IPS-NIHi11 (cell line): ENCODE data around the gene SERP2.
"Not testable (repeated sequence)": the region's sequence is repeated elsewhere in the genome, so short reads cannot be mapped to it uniquely, and the experiment has no call there.

Source experiments
- DNase-seq: peaks from one replicate; pipeline ENCODE4 v3.0.0; 2012; ENCODE audit warnings: mixed read lengths, low spot score

SERP2 gene

DNA sequence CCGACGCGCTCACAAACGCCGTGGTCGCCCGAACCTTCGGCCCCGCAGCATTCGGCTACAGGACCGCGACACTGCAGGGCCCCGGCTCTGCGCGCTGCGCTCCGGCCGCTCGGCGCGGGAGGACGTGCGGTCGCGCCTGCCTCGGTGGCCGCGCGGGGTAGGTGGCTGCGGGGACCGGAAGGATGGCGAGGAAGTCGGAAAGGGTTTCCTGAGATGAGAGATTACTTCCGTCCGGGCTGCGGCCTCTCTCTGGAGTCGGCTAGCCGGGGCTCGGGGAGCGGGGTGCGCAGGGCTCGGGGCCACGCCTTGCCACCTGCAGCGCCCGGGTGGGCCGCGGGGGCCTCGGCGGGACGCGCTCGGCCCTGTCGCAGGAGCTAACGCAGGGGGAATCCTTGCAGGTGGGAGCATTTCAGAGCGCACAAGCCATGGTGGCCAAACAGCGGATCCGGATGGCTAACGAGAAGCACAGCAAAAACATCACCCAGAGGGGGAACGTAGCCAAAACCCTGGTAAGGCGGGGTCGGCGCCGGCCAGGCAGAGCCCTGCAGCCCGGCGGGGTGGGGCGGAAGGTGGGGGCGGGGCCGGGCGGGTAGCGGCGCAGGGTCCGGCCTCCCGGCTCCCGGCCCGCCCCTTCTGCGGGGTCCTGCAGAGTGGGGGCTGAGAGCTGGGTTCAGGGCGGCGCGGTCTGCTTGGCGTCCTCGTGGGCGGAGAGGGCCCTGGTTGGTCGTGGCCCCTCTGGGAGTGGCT, at the start of gene SERP2:
Gene SERP2, plus strand, starts transcription at position 224 of the 747 bp plus-strand sequence. Its CDS starts 202 bp downstream, at position 426.
- peak; percentile 93 for DNase-seq

DNA sequence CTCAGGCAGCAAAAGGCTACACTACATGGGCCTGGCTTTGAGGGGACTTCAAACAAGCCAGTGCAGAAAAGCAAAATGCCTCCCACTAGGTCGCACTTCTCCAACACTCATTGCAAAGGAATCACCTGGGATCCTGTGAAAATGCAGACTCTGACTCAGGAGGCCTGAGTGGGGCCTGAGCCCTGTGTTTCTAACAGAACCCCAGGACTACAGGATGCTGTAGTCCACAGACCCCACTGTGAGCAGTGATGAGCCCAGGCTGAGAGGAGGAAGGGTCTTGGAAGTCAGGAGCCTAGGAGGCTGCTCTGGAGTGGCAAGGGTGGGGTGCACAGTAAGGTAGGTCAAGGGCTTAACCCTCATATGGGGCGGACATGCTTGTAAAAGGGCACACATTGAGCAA, 46.7 kb upstream of the SERP2 start:
- DNase-seq: no peak

DNA sequence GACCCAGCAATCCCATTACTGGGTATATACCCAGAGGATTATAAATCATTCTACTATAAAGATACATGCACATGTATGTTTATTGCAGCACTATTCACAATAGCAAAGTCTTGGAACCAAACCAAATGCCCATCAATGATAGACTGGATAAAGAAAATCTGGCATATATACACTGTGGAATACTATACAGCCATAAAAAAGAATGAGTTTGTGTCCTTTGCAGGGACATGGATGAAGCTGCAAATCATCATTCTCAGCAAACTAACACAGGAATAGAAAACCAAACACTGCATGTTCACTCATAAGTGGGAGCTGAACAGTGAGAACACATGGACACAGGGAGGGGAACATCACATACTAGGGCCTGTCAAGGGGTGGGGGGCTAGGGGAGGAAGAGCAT, 44.6 kb upstream of the SERP2 start:
- not testable (repeated sequence) for DNase-seq

DNA sequence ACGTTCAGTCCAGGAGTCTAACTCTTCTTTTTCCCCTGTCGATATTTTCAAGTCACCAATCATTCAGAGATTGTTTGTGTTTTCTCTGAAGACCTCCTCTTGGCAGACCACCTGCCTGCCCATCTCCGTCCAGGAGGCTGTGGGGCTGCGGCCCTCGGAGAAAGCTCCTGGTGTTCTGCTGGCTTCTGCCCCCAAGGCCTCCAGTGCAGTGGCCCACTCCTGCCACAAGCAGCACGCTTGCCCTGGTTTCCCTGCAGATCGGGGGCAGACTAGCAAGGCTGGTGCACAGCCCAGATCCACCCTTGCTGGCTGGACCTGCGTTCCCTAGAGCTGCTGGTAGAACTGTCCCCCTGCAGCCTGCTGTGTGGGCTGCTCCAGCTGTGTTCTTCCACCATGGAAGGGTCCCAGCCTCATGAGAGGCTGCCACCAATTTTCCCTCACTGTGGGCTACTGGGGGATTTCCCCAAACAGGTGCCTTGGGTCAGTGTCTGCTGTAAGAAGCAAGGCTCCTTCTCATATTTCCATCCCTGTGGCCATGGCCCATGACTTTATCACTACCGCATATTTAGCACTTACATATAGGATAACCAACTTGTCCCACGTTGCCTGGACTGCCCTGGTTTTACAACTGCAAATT, 43.6 kb upstream of the SERP2 start:
- DNase-seq: no peak

DNA sequence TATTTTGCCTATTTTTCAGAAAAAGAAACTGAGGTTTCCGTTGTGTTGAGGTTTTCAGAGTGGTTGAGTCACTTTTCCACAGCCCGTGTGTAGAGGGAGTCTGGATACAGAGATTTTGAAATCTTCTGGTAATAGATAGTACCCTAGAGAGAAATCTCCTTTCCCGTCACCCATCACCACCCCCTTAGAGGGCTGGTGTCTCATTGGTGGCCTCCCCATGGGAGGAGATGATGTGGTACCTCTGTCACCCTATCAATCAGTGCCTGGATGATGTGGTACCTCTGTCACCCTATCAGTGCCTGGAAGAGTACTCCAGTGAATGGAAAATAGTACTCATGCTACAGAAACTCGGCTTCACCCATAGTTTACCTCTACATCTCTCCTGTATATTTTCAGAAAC, 42.2 kb upstream of the SERP2 start:
- DNase-seq: no peak

DNA sequence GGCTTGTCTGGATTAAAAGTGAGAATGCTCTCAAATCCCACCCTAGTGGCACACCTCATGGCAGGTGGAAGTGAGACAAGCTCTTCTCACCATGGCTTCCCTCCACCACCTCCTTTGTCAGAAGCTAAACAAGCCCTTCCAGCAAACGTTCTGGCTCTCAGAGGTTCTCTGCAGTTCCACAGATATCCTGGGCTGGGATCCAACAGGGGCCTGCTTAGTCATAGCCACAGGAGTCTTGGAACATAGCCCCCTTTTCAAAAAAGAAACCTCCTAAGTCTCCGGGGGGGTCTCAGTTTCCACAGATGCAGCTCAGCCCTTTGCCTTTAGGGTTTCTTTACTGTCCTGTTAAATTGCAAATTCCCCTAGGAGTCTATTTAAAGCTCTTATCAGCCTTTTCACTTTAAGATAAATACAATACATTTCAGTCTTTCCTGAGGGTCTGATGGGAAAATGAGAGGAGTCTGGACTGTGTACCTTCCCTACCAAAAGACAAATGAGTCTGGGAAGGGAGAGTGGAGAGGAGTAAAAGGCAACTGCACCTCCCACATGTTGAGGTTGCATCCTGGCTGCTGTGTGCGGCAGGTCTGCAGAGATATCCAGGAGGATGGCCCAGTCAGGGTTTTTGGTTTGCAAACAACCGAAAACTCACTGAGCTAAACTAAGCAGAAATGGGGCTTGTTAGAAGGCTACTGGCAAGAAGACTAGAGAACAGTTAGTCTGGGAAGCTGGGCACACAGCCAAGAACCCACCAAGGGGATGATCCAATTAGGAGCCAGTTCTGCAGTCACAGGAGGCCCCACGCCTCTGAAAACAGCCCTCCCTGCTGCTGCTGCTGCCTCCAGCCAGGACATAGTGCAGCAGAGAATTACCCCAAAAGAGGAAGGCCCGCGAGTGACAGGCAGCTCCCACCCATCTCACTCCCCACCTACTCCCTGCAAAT, 41.4 kb upstream of the SERP2 start:
- DNase-seq: no peak

DNA sequence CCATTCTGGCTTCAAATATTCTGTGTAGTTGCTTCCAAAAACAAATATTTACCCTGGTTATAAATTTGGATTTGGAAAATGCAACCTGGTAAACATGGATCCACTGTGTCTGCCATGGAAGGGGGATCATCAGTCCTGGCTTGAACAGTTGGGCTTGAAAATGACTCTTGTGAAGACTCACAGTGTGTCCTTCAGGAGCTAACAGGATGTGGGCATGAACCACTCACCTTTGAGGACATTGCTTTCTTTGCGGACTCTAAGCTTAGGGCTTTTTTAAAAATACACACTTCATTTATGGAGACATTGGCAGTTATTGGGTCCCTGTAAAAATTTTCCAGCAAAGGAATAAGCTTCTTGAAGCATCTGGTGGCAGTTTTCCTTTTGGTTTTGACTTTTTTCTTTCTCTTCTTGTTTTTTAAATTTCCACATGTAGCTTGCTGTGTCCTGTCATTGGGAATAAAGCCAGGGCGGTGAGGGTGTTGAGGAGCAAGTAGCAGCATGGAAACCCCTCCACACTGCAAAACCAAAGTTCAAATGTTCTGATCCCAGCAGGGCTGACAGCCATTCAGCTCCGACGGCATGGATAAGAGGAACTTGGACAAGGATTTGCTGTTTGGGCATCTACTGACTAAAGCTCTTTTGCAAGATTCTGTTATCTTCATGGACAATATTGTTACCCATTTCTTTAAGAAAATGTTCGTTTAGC, 39.5 kb upstream of the SERP2 start:
- DNase-seq: no peak

DNA sequence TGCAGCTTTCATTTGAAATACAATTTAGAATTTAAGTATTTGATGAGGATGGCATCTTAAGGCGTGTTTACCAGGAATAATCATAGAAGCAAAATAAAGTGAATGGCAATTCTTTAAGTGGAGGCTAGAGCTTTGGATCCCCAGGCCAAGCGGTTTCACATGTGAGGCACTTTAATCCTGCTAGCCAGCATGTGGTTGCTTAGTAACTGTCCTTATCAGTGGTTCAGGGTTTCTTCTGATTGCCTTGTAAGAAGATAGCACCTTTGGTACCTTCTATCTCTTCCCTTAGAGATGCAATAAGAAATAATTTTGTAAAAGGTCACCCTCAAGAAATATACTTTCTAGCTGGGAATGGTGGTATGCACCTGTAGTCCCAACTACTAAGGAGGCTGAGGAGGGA, 38.9 kb upstream of the SERP2 start:
- DNase-seq: no peak

DNA sequence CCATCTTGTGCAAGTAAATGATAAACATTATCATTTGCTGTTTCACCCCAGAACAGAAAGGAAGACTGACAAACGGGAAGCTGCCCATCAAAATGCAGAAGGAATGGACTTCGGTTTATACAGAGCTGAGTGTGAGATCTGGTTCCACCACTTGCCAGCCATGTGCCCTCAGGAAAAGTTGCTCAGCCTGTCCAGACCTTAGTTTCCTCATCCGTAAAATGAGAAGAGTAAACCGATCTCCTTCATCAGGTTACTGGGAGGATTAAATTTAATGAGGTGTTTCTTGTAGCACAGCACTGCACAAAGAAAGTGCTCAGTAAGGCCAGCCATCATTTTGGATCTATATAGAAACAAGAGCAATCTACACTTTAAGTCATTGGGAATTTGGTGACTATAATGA, 36.7 kb upstream of the SERP2 start:
- DNase-seq: no peak

DNA sequence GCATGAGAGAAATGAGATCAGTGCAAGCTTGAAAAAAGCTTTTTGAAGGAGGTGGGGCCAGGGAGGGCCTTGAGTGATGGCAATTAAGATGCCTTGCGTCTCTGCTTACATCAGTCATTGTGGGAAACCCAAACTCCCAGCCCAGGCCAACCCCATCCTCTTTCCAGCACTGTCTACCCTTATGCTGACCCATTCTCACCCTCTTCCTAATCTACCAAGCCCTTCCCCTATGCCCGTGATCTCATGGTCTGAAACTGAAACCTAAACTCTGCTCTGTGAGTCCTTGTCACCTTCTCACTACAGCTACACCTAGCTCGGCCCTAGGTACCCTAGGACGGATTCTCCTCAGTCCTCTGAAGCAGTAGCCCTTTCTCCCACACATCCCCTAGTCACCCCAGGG, 36.0 kb upstream of the SERP2 start:
- no peak for DNase-seq

DNA sequence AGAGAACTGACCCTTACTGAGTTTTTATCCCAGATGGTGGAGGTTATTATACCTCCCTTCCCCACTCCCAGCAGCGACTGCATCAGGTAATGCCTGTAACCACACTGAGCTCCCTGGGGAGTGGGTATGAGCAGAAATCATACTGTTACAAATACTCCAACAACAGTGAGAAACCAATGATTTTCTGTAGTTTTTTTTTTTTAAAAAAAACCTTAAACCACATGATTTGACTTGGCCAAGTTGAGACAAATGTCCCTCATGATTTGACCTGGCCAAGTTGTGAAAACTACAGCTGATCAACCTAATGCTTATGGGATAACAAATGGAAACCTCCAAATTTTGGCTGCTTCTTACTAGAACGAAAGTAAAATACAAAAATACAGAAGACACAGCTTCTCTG, 33.1 kb upstream of the SERP2 start:
- DNase-seq: no peak

DNA sequence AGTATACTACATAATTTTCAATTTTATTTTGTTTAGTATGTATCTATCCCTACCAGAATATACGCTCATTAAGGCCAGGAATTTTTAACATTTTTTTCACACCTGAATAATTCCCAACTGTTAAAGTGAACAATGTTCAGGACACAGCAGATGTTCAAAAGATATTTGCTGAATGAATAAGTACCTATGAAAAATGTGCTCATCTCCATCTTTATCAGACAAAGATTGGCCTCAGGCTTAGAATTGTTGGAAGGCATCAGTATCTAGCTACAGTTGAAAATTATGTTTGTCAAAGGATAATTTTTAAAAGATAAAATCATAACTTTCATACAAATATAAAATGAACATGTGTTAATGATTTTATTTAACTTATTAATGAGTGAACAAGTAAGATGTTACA, 30.9 kb upstream of the SERP2 start:
- no peak for DNase-seq

DNA sequence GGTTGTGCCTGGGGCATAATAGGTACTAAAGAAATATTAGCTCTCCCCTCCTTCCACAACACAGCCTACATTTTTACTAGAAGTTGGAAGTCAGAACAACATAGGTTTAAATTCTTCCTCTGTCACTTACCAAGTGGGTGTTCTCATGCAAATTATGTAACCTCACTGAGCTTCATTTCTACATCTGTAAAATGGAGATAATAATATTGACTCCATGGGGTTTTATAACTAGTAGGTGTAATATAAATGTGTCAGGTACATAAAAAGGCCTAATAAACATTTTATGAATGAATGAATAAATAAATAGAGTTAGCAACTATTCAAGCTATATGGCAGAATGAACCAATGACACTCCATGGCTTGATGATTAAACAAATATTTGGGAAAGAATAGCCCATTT, 27.1 kb upstream of the SERP2 start:
- no peak for DNase-seq

DNA sequence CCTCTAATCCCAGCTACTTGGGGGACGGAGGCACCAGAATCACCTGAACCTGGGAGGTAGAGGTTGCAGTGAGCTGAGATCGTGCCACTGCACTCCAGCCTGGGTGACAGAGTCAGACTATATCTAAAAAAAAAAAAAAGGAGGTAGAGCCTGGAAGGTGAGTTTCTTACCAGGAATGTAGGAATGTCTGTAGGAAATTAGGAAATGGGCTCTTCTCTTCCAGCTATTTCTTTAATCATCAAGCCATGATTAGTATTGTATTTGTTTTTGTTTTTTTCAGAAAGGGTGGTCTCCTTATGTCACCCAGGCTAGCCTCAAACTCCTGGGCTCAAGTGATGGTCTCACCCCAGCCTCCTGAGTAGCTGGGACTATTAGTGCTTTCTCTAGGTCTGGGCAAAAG, 26.3 kb upstream of the SERP2 start:
- no peak for DNase-seq

DNA sequence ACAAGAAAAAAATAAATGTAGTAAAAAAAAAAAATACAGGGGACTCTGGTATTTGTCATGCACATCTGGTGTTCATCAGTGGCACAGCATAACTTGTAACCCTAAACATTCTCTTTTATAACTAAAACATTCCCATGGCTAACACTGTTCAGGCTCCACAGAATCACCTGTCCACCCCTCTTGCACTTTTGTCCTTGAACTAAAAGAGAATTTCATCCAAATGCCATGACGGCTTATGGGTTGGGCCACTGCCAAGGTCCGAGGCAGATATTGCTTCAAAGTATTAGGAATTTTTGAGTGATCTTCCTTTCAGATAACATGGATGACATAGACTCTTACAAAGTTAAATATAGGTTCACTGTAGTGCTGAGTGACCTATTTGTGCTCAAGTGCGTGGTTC, 25.7 kb upstream of the SERP2 start:
- DNase-seq: no peak

DNA sequence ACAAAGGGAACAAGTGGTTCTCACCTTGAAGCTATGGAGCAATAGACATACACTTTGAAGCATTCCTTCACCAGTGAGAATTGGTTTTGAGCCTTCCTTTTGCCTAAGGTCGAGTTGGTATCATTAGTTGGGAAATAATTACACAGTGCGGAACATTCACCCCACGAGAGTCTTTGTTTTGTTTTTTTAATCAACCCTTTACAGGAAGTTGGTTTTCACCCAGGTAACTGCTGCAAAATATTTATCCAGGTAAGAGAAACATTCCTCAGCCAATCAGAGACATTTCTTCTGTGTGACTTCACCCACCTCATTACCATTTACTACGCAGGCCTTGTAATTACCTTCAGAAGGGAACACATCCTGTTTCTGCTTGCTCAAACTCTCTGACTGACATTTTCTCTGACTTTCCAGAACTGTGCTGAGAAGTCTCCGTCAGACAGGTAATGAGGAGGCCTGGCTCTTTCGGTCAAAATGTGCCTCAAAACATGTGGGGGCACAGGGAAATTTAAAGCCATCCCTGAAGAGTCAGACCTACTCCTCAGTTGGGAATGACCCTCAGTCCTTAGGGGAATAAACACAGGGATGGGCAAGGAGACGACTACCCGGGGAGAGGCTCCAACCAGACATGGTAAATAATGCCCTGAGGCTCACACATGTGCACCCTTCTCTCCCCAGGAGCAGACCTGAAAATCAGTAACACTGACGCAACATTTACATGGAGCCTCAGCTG, 22.7 kb upstream of the SERP2 start:
- no peak for DNase-seq

DNA sequence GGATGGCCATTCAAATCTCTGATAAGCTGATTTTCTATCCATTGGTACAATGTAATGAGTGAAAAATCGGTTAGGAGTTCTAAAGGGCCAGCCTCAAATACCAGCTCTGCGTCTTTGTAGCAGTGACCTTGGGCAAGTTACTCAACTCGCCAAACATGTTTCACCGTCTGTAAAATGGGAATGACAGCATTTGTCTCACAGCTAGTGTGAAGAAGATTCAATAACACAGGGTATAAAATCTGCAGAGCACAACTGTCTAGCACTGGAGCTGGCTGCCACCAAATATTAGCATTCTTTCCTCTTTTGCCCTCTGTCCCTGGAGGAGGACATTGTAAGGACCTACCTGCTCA, 22.1 kb upstream of the SERP2 start:
- no peak for DNase-seq

DNA sequence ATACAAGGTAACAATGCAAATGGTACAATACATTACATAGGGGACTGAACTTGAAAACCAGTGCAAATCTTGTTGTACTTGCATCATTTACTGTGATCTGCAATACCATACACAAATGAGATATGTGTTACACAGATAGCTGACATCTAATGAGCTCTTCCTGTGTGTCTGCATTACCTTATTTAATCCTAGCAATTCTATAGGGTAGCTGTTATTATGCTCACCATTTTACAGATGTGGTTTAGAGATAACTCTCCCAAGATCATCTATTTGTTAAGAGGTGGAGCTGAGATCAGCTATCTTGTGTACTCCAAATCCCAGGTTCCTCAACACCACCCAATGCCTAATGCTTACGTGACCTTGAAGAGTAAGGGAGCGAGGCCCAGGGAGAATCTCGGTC, 21.4 kb upstream of the SERP2 start:
- DNase-seq: no peak

DNA sequence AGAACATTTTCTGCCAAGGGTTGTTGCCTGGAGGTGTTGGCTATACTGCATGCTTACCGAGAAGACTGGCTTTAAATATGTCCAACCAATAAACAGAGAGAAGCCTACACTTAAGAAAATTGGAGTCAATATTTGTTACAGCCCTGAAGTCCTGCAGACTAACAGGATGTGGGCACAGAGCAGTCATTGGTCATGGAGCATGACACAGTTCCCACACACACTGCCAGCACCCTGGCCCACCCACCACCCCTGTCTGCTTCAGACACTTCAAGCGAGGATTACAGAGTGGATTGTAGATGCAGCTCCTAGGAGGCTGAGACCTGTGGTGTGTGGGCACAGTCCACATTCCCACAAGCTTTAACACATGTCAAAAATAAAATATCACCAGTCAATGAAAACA, 21.0 kb upstream of the SERP2 start:
- no peak for DNase-seq

DNA sequence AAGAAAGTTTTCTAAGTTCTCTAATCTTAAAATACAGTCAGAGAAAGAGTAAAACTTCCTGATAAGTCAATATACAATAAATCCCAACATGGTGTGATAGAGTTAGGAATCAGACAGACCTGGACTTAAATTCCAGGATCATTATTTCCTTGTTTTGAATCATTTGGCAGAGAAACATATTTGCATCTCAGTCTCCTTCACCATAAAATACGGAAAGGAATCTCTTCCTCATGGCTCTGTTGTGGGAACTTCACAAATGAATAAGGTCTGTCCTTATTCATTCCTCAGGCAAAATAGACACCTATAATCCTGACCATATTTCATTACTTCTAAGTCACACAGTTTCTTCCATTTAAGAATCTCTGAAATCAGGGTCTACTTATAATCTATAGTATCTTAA, 19.3 kb upstream of the SERP2 start:
- no peak for DNase-seq

DNA sequence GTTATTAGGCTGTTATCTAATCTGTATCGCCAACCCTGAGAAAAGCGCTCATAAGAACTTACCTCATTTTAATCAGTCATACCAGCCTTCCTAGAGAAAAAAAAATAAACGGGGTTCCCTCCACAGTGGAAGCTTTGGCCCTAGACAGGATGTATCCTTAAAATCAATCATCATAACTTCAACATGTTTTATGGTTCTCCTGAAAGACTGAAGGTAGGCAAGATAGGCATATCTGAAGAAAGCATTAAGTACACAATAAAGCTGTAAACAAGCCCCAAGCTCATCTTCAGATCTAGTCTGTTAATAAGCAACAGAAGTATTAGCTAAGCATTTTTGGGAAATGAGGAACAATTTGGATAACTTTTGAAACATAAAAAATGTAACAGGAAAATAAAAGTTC, 18.7 kb upstream of the SERP2 start:
- DNase-seq: no peak

DNA sequence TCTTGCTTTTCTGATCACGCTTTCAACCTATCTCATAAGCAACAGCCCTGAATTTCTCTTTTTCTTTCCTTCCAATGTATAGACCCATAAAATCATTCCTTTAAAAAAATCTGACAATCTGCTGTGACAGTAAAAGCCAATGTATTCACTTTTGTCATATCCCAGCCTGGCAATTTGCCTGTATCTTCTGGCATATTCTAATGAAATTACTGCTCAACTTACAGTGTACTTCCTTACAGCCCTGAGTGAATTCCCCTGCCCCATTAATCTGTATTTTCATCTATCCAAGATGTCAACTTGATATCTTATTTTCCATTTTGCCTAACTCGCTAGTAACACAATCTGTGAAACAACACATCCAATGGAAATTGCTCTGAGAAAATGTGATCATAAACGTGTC, 18.0 kb upstream of the SERP2 start:
- no peak for DNase-seq
